Neutrophil (primary cell): ENCODE measurements around the gene SHE.
"Not testable (repeated sequence)": the region's sequence is repeated elsewhere in the genome, so short reads cannot be mapped to it uniquely, and the experiment has no call there.

Experiments used
- H3K27ac ChIP-seq: fragments of 200-600 bp; sonication (generic); 2 replicates; pipeline ENCODE4 v1.5.1; 2016; ENCODE audit warnings: mild to moderate bottlenecking, moderate library complexity
- H3K27me3 ChIP-seq: fragments of 200-600 bp; sonication (generic); 2 replicates; pipeline ENCODE4 v1.6.0; 2016; ENCODE audit warnings: mild to moderate bottlenecking
- H3K36me3 ChIP-seq: fragments of 200-600 bp; sonication (generic); 2 replicates; pipeline ENCODE4 v1.5.1; 2017
- H3K4me1 ChIP-seq, 2 experiments: fragments of 200-600 bp in 1 of 2; sonication (generic) in 1 of 2; 1 replicate in 1 of 2; 2 replicates in 1 of 2; pipeline versions ENCODE4 v1.5.1 to v1.6.1; 2013 to 2016; ENCODE audit warnings: low read depth in 1 of 2, low read length in 1 of 2, mild to moderate bottlenecking in 1 of 2, moderate library complexity in 1 of 2; ENCODE audit not compliant: control insufficient read depth in 1 of 2, insufficient read depth in 1 of 2
- H3K4me3 ChIP-seq, 2 experiments: fragments of 200-600 bp in 1 of 2; sonication (generic) in 1 of 2; 1 replicate in 1 of 2; 2 replicates in 1 of 2; pipeline ENCODE4 v1.5.1; 2013 to 2016; ENCODE audit warnings: low read depth in 1 of 2, low read length in 1 of 2, mild to moderate bottlenecking in 1 of 2, moderate library complexity in 1 of 2
- H3K9me3 ChIP-seq: fragments of 200-600 bp; sonication (generic); 2 replicates; pipeline ENCODE4 v1.5.1; 2016
- TF ChIP-seq, protein P1 (sequence below): fragments of 200-600 bp; sonication (generic); IDR thresholded peaks from 2 replicates; pipeline ENCODE4 v1.5.1; 2016; ENCODE audit warnings: antibody characterized with exemption

SHE gene

GRCh38 chr1:154536570-154536969 lies 34.4 kb upstream of the SHE start:
- no peak overlapping the region for H3K4me3 ChIP-seq
- H3K27me3 ChIP-seq, result peaks cover 7% of the 10 kb centered on the region
- TF ChIP-seq, protein P1, sequence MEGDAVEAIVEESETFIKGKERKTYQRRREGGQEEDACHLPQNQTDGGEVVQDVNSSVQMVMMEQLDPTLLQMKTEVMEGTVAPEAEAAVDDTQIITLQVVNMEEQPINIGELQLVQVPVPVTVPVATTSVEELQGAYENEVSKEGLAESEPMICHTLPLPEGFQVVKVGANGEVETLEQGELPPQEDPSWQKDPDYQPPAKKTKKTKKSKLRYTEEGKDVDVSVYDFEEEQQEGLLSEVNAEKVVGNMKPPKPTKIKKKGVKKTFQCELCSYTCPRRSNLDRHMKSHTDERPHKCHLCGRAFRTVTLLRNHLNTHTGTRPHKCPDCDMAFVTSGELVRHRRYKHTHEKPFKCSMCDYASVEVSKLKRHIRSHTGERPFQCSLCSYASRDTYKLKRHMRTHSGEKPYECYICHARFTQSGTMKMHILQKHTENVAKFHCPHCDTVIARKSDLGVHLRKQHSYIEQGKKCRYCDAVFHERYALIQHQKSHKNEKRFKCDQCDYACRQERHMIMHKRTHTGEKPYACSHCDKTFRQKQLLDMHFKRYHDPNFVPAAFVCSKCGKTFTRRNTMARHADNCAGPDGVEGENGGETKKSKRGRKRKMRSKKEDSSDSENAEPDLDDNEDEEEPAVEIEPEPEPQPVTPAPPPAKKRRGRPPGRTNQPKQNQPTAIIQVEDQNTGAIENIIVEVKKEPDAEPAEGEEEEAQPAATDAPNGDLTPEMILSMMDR, result no peak
- H3K4me1 ChIP-seq, result no peaks in the 10 kb centered on the region
- no peaks in the 10 kb centered on the region for H3K36me3 ChIP-seq
- H3K9me3 ChIP-seq, result no peaks in the 10 kb centered on the region
- H3K27ac ChIP-seq, result no peak overlapping the region

- H3K27ac ChIP-seq, result no peak overlapping the region
- no peaks in the 10 kb centered on the region for H3K9me3 ChIP-seq
- no peaks in the 10 kb centered on the region for H3K36me3 ChIP-seq
- TF ChIP-seq, protein P1, result no peak
- H3K4me3 ChIP-seq, result no peak overlapping the region
- no peaks in the 10 kb centered on the region for H3K27me3 ChIP-seq
- no peaks in the 10 kb centered on the region for H3K4me1 ChIP-seq
Measured at GRCh38 chr1:154533952-154534844, 32.0 kb upstream of the SHE start.

- not testable (repeated sequence) for H3K27ac ChIP-seq, H3K9me3 ChIP-seq, H3K4me1 ChIP-seq, H3K4me3 ChIP-seq, H3K27me3 ChIP-seq, H3K36me3 ChIP-seq
Measured at GRCh38 chr1:154531950-154532349, 29.7 kb upstream of the SHE start.

DNA sequence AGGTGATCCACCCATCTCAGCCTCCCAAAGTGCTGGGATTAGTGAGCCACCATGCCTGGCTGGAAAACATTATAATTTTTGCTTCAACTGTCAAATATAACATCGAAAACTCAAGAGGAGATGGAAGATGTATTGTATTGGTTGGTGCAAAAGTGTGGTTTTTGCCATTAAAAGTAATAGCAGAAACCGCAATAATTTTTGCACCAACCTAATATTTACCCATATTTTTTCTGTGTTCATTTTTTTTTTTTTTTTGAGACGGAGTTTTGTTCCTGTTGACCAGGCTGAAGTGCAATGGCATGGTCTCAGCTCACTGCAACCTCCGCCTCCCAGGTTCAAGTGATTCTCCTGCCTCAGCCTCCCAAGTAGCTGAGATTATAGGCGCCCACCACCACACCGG lies 27.1 kb upstream of the SHE start:
- H3K4me1 ChIP-seq, result no peaks in the 10 kb centered on the region
- no peak overlapping the region for H3K4me3 ChIP-seq
- H3K27ac ChIP-seq, result no peak overlapping the region
- TF ChIP-seq, protein P1, result no peak
- no peaks in the 10 kb centered on the region for H3K36me3 ChIP-seq
- no peaks in the 10 kb centered on the region for H3K27me3 ChIP-seq
- H3K9me3 ChIP-seq, result no peaks in the 10 kb centered on the region

DNA sequence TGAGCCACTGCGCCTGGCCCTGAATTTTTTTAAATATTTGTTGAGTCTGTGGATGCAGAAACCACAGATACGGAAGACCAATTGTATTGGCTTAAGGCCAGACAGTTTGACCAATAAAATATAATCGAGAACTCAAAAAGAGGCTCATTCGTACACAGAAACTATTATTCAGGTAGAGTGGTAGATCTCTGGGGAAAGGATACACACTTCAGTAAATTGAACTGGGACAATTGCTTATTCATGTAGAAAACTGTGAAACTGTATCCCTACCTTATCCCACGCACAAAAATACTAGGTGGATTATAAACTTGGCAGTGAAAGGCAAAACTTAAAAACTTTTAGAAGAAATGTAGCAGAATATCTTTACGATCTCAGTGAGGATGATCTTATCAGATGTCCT lies 25.0 kb upstream of the SHE start:
- H3K4me3 ChIP-seq, result no peak overlapping the region
- H3K27me3 ChIP-seq, result no peaks in the 10 kb centered on the region
- H3K4me1 ChIP-seq, result no peaks in the 10 kb centered on the region
- H3K27ac ChIP-seq, result no peak overlapping the region
- TF ChIP-seq, protein P1, result no peak
- H3K9me3 ChIP-seq, result no peaks in the 10 kb centered on the region
- no peaks in the 10 kb centered on the region for H3K36me3 ChIP-seq

DNA sequence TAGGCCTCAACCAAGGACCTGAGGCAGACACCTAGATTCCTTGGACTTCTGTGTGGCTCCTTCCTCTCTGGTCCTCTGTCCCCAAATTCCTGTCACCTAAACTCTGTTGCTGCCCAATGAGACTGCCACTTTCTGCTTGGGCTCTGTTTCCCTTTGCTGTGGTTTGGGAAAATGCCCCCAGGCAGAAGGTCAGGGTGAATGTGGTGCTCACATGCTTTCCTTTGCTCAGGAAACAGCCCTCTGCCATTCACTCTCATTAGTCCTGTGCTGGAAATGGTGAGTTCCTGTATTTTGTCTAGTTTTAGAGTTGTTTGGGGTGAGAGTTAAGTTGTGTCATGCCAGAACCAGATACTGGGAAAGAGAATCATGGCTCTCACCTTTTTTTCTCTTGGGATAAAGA lies 22.7 kb upstream of the SHE start:
- Histone ChIP-seq H3K9me3 (no peaks in the 10 kb centered on the region), H3K27me3 (no peaks in the 10 kb centered on the region), H3K27ac (no peak overlapping the region), H3K4me3 (no peak overlapping the region), H3K4me1 (no peaks in the 10 kb centered on the region), H3K36me3 (no peaks in the 10 kb centered on the region)
- TF ChIP-seq, protein P1, result no peak
